Adrenal gland (tissue), 5 donors: ENCODE data around the gene CNNM2.

Source experiments
- CTCF ChIP-seq, 6 experiments: fragments of 450-650 bp in 4 of 6; fragments of 200-600 bp in 2 of 6; sonication (generic) in 1 of 6; IDR thresholded peaks; 1 replicate in 5 of 6; 2 replicates in 1 of 6; pipeline versions ENCODE4 v1.5.1 to v1.8.0; 2016 to 2021; ENCODE audit warnings: antibody characterized with exemption in 6 of 6, mild to moderate bottlenecking in 2 of 6, moderate library complexity in 1 of 6
- POLR2A ChIP-seq, 2 donors: fragments of 450-650 bp; IDR thresholded peaks; one replicate each; pipeline ENCODE4 v1.6.1; 2017; ENCODE audit warnings: antibody characterized with exemption in 2 of 2, mild to moderate bottlenecking in 2 of 2, moderate library complexity in 1 of 2
- donor health status: DM: no; HTN: no; CAD: no.

- TF ChIP-seq CTCF (IDR thresholded peaks at IDR 0.05) (no peak), POLR2A (IDR thresholded peaks at IDR 0.05) (no peak)
Observed at GRCh38 chr10:103038570-103038969, 120.5 kb downstream of the CNNM2 start.
